ENCODE results near the gene TDRD10.

The TDRD10 gene

DNA sequence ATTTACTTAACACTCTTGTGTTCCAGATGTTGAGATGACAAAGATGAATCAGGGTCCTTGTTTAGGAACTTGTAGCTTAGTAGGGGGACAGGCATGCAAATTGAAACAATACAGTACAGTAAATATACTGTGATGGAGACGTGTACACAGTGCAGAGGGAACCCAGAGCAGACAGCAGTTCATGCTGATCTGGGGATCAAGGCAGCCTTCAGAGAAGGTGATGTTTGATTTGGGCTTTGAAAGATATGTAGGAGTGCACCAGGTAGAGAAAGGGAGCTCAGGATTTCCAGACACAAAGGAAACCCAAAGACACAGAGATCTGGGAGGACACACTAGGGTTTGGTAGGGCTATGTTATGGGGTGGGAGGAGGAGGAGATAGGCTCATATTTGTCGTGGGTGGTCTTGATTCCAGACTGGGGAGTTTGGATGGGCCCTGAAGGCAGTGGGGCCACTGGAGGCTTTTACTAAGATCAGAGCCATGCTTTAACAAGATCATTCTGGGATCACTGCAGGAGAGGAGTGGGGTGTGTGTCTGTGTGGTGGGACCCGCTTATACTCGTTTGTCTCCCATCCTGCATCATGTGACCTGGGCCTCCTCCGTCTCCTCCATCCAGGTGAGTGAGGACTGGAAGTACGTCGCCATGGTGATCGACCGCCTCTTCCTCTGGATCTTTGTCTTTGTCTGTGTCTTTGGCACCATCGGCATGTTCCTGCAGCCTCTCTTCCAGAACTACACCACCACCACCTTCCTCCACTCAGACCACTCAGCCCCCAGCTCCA lies 73.3 kb downstream of the TDRD10 start:
- FAIRE-seq, result no peak
- DNase-seq (ENCODE audit: insufficient read length, low spot score), result no peak

- DNase-seq (ENCODE audit: insufficient read length, low spot score), result no peak
- FAIRE-seq, result no peak
These were observed 74.0 kb downstream of the TDRD10 start for GRCh38 chr1:154575951-154576566.

DNA sequence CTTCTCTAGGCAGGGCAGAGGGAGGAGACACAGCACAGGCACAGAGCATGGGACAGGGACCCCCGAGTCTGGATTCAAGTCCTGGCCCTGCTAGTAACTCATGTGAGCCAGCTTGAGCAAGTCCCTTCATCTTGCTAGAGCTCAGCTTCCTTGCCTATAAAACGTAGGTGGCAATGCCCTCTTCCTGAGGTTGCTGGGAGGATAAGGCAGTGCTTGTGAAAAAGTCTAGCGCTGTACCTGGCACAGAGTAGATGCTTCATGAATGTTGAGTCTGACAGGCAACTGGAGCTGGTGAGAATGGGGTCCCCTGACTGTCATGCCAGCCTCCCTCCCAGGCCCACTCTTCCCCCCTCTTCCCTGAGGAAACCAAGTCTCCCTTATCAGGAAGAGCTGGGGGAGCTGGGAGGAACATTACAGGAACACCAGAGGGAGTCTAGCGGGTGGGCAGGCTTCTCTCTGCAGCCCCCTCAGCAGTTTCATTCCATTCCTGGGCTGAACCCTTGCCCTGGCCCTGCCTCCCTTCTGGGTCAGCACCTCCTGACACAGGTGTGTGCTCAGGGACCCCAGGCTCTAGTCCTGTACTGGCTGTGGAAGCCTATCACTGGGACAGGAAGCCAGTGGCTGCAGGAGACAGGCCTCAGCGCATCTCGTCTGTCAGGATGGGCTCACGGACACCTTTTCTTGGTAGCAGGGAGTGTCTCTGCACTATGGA lies 75.5 kb downstream of the TDRD10 start:
- FAIRE-seq, result no peak
- DNase-seq (ENCODE audit: insufficient read length, low spot score), result no peak

GRCh38 chr1:154578058-154578418 lies 76.0 kb downstream of the TDRD10 start:
- FAIRE-seq, result no peak
- no peak for DNase-seq (ENCODE audit: insufficient read length, low spot score)

- DNase-seq (ENCODE audit: insufficient read length, low spot score), result no peak
- no peak for FAIRE-seq
These were observed 77.4 kb downstream of the TDRD10 start for GRCh38 chr1:154579374-154579773.

DNA sequence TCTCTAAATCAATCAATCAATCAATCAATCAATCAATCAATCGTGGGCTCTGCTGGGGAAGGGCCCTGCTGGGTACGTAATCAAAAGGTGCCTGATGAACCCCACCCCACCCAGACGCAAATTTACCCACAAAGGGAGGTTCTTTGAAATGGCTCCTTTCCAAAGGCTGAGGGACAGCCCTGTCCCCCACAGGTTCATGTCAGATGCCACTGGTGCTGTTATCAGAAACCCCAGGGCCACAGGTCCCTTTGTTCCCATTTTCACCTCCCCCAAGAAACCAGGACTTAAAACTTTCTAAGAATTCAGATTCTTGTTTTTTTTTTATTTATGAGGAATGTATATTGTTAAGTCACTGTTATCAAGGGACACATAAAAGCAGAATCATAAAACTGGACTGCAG lies 79.7 kb downstream of the TDRD10 start:
- FAIRE-seq (no peak), DNase-seq (ENCODE audit: insufficient read length, low spot score) (no peak)

GRCh38 chr1:154582885-154583284 lies 80.9 kb downstream of the TDRD10 start:
- FAIRE-seq (no peak), DNase-seq (ENCODE audit: insufficient read length, low spot score) (no peak)

- FAIRE-seq (no peak), DNase-seq (ENCODE audit: insufficient read length, low spot score) (no peak)
These were observed 81.8 kb downstream of the TDRD10 start for GRCh38 chr1:154583773-154584172.

GRCh38 chr1:154584267-154584994 lies 82.4 kb downstream of the TDRD10 start:
- DNase-seq (ENCODE audit: insufficient read length, low spot score) (no peak), FAIRE-seq (no peak)

- FAIRE-seq (no peak), DNase-seq (ENCODE audit: insufficient read length, low spot score) (no peak)
These were observed 84.2 kb downstream of the TDRD10 start for GRCh38 chr1:154586231-154586630.

- no peak for DNase-seq (ENCODE audit: insufficient read length, low spot score)
- no peak for FAIRE-seq
These were observed 84.6 kb downstream of the TDRD10 start for GRCh38 chr1:154586641-154587040.

DNA sequence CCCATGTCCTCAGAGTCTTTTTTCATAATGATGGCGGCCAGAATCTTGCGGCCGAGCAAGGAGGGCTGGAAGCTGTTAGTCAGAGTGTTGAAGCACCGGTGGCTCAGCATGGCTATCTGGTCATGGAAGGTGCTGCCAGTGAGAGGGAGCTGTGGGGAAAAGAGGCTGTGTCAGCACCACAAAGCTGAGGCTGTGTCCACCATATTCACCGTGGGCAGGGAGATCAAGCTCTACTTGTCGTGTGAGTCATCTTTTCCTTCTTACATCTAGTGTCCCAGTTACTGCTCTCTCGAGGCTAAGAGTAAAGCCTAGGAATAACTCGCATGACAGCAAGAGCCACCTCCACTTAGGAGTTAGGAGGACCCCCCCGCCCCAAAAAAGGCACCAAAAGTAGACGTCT lies 87.8 kb downstream of the TDRD10 start:
- FAIRE-seq (no peak), DNase-seq (ENCODE audit: insufficient read length, low spot score) (no peak)

GRCh38 chr1:154590756-154591155 lies 88.7 kb downstream of the TDRD10 start:
- no peak for DNase-seq (ENCODE audit: insufficient read length, low spot score)
- no peak for FAIRE-seq

DNA sequence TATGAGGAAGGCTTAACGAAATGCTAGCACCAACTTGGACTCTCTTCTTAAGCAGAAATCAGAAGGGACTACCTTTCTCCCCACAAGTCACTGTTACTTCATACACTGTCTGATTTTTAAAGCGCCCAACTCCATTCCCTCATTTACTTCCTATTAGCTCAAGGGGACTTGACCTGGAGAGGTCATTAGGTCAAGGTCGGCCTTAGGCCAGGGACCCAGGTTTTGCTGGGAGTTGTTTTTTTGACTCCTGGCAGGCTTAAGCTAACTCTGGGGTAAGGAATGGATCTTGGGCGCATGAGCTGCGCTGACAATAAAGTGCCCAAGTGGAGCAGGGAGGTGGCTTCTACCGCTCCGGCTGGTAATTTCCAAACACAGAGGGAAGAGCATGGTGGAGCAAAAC lies 89.2 kb downstream of the TDRD10 start:
- no peak for DNase-seq (ENCODE audit: insufficient read length, low spot score)
- no peak for FAIRE-seq

GRCh38 chr1:154593390-154593789 lies 91.4 kb downstream of the TDRD10 start:
- DNase-seq (ENCODE audit: insufficient read length, low spot score) (no peak), FAIRE-seq (no peak)

DNA sequence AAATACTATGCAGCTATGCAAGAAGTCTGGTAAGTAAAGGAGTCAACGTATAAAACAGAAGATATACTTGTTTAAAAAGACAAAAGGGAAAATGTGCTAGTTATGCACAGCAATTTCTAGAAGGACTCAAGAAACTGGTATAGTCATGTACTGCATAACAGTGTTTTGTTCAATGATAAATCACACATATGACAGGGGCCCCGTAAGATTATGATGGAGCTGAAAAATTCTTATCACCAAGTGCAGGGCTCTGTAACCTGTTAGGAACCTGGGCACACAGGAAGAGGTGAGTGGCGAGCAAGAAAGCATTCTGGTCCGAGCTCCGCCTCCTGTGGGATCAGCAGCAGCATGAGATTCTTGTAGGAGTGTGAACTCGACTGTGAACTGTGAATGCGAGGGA lies 92.8 kb downstream of the TDRD10 start:
- no peak for FAIRE-seq

GRCh38 chr1:154595621-154596020 lies 93.6 kb downstream of the TDRD10 start:
- no peak for DNase-seq (ENCODE audit: insufficient read length, low spot score)

More for the DNA sequence above, 92.8 kb downstream of the TDRD10 start:
- DNase-seq (ENCODE audit: insufficient read length, low spot score), result no peak

More at GRCh38 chr1:154595621-154596020, 93.6 kb downstream of the TDRD10 start:
- FAIRE-seq, result no peak
